ENCODE measurements around the gene JARID2.
"Not testable (repeated sequence)": the region's sequence is repeated elsewhere in the genome, so short reads cannot be mapped to it uniquely, and the experiment has no call there.

The JARID2 gene

DNA sequence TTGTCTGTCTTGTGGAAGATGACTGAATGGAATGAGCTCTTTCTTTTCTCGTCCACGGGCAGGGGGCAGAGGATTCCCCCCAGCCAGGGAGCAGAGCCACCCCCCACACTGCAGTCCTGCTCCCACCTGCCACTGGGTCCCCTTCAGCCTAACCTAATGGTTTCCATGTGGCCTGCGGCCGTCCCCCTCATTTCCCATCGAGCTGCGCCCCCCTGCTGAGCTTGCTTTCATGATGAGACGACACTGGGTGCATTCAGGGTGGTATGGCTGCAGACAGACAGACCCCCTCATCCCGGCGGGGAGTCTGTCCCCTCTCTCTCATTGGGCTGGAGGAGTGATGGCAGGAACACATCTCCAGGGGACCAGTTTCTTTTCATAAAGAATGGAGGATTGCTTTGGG, 276.2 kb downstream of the JARID2 start:
- no peak for DNase-seq (ENCODE audit: low spot score)

DNA sequence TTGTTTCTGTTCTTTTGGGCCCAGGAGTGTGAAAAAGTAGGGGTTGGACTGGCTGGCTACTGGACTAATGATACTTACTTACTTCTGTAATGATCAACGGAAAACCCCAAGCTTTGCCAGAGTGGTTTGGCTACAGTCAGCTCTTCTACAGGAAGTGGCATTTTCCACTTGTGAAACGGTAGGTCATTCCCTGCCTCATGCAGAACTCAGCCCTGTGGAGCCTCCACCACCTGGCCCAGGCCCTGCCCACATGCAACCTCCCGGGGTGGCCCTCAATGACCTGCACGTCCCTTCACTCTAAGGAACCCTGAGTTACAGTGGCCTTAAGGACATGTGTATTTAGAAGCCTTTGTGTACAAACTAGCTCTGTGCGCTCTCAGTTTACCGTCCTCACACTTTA, 276.6 kb downstream of the JARID2 start:
- DNase-seq (ENCODE audit: low spot score), result peak; percentile 83

DNA sequence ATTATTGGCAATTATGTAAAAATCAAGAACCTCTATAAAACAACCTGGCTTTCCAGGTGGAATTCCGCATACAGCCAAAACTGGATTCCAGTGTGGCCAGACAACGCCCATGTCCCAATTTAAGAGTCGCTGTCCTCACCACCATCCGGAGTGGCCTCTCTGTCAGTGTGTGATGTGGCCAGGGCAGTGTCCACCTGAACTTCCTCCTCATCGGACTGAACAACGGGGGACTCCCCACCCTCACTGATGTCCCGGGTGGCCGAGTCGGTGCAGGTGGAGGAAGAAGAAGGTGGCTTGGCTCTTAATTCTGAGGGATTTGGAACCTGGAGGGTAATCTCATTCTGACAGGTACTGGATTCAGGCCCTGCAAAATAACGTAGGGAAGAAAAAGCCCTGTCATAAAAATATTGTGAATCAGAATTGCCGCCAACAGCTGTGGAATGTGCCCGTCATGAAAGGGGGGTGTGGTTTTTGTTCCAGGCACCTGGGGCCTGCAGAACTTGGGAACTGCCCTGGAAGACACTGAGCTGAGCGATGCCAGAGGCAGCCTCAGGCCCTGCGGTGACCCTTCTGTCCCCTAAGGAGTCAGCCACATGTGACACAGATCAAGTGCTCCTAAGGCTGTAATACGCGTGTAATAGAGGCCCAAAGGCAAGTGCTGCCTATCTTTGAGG, 277.1 kb downstream of the JARID2 start:
- DNase-seq (ENCODE audit: low spot score), result peak; percentile 60

DNA sequence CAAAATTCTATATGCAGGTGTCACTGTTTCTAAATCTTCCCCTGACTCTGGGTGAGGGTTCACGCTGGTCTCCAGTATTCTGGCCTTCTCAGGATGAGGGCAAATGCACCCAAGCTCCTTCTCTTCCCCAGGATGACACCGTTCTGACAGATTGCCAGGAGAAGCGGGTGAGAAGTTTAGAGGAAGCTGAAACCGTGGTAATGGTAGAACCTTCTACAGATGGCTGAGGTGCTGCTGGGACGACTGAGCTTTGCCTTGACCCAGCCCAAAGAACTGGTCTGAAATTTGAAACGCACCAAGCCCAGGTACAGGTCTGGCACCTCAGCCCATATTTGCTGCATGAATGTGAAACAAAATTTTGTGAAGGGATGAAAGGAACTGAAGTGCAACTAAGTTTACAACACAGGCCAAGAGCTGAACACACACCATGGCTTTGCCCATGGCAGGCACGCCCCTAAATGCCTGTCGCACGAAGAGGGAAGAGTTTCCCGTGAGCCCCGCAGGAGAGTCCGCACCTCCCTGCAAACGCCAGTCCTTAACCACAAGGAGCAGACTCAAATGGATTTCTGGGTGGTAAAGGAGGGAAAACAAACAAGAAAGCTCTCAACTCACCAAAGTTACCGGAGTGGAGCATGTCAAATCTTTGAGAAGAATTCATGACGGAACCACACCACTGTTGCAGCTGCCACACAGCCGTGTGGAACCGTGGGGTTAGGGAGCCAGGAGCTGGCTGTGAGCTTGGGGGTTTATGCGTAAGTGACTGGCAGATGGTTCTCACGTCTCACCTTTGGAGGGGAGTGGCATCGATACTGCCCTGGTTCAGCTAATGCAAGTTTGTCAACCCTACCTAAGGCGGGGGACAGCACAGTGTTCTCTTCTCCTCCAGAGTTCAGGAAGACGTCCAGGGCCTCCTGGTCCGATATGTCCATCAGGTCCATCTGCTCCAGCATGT, 278.1 kb downstream of the JARID2 start:
- DNase-seq (ENCODE audit: low spot score), result no peak

DNA sequence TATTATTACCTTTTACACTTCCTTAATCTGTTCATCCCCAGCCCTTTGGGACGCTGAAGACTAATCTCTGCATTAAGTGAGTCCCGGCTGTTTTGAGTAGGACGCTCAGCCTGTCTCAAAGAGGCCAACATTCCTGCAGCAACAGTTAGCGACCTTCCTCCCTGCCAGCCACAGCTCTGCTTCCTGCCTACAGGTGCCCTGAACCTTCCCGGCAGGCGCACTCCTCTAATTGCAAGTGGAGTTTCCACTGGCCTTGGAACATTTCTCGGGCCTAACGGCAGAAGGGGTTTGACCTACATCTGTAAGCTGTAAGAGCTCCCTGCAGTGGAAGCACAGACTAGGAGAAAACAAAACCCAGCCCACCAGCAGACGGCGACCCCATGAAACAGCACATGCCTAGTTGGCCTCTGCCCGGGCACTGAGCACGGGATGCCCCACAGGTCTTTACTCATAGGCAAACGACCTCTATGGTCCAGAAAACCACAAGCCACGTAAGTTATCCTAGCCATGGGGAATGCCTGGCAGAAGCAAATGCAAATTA, 279.1 kb downstream of the JARID2 start:
- DNase-seq (ENCODE audit: low spot score), result peak; percentile 79

DNA sequence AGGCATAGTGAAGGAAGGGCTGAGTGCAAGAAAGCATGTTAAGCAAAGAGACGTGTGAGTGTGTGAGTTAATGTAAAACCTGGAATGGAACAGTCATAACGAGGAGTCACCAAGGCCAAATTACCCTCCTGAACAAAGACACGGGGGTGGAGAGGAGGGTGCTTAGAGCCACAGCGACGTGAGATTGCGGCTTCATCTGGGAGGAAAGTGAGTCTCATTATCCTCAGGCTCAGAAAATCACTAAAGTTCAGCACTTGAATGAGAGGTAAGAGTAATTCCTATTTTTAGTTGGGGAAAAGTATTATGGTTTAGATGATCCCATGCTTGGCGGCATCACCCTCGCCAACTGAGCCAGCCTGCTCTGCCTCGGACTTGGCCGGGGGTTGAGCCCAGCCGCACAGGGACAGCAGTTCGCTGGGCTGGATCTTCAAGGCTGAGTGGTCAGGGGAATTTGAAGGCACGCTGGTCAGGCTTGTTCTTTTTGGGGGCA, 280.4 kb downstream of the JARID2 start:
- DNase-seq (ENCODE audit: low spot score), result peak; percentile 98

DNA sequence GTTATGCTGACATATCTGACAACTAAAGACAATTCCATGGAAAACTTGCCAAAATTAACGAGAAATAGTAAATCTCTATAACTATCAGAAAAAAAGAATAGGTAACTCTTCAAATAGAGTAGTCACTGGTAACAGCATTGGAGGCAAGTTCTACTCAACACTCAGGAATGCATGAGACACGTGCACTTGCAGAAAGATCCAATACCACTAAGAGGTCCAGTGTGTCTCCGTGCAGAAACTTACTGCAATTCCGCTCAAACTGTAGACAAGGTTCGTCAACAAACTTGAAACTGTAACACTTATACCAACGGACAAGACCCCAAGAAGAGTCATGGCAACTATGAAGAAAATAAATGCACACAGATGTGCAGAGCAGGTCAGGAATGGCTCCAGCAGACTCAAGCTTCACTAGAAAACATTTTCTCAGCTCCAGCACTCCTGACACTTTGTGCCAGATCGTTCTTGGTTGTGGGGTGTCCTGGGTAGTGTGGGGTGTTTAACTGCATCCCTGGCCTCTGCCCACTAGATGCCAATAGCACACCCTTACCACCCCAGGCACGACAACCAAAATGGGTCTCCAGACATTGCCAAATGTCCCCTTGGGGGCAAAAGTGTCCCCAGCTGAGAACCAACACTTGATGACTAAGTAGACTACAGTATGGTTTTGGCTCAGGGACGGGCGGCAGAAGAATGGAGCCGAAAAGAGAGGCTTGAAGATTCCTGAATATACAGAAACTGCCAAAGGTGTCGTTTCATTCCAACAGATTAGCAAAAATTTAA, 282.2 kb downstream of the JARID2 start:
- DNase-seq (ENCODE audit: low spot score), result peak; percentile 64

DNA sequence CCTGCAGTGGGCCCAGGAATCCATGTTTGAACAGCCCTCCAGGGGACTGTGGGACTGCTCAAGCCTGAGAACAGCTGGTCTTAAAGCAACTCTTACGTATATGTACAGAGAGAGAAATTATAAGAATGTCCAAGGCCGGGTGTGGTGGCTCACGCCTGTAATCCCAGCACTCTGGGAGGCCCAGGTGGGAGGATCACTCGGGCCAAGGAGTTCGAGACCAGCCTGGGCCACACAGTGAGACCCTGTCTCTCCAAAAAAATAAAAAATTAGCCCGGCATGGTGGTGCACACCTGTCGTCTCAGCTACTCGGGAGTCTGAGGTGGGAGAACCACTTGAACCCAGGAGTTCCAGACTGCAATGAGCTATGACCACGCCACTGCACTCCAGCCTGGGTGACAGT, 283.0 kb downstream of the JARID2 start:
- no peak for DNase-seq (ENCODE audit: low spot score)

DNA sequence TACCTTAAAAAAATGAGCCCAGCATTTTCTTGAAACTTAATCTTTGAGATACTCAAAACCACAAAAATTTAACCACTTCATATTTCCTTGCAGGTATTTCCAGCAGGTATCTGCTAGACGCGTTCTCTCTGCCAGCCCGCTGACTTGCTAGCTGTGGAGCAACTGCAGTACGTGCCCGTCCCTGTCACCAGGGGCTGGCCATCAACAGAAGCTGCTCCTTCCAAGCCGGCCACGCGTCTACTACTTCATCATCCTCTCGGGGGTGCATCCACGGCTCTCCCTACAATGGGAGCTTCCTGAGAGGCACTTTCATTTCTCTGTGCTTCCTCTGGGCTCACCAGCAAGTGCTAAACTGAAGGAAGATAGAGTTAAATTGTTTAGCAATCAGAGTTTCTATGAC, 284.5 kb downstream of the JARID2 start:
- DNase-seq (ENCODE audit: low spot score), result no peak

DNA sequence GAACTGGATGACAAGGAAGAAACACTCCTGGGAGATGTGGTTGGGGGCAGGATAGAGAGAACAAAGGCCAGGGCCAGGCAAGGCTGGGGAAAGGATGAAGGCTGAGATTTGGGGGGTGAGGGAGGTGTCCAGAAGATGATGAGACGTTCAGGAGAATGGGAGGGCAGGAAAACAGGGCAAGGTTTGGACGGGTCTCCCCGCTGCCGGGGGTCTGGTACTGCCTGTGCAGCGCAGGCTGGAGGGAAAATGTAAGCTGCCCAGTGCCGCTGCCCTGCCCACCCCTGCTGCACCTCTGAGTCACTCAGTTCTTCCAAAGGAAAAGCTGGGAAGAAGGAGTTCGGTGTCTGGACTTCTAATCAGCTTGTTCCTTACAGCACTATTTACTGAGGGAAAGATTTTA, 286.1 kb downstream of the JARID2 start:
- DNase-seq (ENCODE audit: low spot score), result no peak

DNA sequence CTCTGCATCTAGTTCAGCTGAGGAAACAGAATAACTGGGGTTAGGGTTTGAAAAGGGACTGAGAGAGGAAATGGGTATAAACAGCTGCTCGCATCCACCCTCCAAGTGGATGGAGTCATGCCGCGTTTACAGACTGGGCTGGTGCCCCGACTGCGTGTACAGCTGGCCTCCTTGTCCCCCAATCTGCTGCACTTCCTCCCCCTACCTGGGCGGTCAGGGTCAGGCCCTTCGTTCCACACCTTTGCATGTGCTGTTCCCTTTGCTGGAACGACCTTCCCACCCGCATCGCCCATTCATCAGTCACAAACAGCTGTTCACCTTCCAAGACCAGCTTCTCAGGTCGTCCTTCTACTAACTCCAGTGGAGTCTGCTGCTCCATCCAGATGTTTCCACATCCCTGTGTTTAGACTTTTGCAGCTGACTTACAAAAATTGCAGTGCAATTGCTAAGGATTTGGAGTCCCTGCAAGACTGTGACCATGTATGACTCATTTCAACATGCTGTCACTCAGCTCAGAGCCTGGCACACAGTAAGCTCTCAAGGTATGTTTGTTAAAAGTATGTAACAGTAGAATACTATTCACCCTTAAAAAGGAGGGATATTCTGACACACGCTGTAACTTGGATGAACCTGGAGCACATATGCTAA, 287.6 kb downstream of the JARID2 start:
- DNase-seq (ENCODE audit: low spot score), result peak; percentile 20

DNA sequence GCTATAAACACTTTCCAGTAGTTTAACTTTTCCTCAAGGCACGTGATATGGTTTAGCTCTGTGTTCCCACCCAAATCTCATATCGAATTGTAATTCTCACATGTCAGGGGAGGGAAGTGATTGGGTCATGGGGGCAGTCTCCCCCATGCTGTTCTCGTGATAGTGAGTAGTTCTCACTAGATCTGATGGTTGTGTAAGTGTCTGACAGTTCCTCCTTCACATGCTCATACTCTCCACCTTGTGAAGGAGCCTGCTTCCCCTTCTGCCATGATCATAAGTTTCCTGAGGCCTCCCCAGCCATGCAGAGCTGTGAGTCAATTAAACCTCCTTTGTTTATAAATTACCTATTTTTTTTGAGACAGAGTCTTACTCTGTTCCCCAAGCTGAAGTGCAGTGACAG, 289.1 kb downstream of the JARID2 start:
- DNase-seq (ENCODE audit: low spot score), result peak; percentile 55

DNA sequence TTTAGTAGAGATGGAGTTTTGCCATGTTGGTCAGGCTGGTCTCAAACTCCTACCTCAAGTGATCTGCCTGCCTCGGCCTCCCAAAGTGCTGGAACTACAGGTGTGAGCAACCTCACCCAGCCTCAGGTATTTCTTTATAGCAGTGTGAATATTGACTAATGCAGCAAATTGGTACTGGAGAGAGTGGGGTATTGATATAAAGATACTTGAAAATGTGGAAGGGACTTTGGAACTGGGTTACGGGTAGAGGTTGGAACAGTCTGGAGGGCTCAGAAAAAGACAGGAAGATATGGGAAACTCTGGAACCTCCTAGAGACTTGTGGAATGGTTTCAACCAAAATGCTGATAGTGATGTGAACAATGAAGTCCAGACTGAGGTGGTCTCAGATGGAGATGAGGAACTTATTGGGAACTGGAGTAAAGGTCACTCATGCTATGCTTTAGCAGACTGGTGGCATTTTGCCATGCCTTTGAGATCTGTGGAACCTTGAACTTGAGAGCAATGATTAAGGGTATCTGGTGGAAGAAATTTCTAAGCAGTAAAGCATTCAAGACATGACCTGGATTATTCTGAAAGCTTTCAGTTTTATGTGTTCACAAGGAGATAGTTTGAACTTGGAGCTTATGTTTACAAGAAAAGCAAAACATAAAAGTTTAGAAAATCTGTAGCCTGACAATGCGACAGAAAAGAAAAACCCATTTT, 289.8 kb downstream of the JARID2 start:
- DNase-seq (ENCODE audit: low spot score), result no peak

DNA sequence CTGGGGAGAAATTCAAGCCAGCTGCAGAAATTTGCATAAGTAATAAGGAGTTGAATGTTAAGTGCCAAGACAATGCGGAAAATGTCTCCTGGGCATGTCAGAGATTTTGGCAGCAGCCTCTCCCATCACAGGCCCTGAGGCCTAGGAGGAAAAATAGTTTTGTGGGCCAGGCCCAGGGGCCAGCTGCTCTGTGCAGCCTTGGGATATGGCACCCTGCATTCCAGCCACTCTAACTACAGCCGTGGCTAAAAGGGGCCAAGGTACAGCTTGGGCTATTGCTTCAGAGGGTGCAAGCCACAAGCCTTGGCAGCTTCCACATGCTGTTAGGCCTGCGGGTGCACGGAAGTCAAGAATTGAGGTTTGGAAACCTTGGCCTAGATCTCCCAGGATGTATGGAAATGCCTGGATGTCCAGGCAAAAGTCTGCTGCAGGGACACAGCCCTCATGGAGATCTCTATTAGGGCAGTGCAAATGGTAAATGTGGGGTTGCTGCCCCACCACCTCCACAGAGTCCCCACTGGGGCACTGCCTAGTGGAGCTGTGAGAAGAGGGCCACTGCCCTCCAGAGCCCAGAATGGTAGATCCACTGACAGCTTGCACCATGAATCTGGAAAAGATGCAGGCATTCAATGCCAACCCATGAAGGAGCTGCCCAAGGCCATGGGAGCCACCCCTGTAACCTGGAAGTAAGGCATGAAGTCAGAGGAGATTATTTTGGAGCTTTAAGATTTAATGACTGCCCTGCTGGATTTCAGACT, 290.5 kb downstream of the JARID2 start:
- no peak for DNase-seq (ENCODE audit: low spot score)

DNA sequence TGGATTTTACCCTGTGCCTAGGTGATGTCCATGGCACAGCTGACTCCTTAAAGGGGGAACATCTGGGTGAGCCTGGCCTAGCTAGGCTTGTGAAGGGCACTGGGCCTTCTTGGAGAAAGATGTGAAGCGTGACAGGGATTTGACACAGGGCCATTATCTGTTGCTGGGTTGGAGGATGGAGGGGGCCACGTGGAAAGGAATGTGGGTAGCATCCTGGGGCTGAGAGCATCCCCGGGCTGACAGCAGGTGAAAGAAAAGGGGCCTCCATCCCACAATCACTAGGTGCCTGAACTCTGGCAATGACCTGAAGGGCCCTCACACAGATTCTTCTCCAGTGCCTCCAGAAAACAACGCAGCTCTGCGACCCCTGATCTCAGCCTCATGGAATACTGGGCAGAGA, 292.2 kb downstream of the JARID2 start:
- DNase-seq (ENCODE audit: low spot score), result no peak

DNA sequence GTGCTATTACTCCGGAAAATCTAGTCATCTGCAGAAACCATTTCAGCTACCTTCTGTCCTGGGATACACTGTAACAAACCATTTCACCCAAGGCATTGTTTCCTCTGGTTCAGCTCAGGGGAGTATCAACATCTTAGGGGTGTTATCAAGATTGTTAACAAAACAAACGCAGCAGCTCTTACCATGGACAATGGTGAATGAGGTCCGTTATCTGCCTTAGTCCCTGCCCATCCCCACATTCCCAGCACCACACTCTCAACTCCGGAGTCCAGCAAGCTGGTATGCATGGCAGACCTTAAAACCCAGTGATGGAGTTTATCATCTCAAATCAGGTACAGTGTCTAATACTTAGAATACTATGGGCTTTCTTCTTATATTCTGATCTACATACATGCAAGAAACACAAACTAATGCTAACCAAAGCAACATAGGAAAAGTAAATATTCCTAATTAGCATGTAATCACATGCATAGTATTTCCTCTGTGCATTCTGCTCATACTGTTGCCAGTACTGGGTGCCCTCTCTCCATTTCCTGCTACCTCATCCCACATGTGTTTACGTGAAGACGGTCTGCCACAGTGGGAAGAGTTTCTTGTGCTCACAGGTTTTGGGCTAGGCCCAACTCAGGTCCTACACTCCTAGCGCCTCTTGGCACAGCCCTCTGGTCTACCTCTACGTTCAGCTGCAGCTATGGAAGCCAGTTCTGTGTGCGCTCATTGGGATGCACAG, 293.1 kb downstream of the JARID2 start:
- no peak for DNase-seq (ENCODE audit: low spot score)

DNA sequence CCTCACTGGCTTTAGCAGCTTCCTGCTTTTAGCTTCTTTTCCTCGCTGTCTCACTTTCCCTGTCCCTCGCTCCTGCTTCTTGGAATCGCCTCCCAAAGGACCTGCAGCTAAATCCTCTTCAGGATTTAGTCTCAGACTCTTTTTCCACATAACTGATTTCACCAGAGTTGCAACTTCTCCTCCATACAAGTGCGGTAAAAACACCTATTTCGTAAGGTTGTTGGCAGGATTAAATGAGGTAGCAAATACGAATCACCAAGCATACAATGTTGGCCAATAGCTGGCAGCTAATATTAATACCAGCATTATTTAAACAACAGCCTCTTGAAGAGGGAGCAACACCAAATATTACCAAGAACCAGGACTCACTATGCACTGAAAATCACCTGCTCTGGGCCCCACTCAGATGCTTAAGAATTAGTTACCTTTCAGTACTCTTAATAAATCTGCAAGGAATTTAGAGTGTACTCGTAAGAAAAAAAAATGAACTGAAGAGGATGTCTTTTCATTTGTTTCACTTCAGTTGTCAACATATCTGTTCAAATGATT, 293.9 kb downstream of the JARID2 start:
- peak; percentile 41 for DNase-seq (ENCODE audit: low spot score)

DNA sequence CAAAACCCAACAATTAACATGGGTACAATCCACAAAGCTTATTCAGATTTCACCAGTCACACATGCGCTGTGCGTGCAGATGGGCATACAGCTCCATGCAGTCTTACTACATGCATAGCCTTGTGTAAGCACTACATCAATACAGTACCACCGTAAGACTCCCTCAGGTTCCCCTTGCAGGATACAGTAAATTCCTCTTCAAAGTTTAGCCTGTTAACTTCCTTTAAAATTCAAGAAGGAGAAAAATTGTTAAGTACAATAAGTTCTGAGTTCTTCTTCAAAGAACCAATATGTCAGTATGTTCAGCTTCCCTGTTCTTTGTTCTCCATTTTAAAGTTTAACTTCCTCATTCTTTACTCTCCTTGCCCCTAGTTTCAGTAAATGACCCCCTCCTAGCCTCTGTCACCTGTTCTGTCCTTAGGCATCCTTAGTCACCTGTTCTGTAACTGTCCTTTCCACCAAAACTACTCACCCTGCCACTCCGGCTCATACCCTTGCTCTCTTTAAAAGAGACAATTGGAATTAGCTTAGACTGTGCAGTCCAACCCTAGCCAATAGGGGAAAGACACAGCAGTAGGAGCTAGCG, 297.6 kb downstream of the JARID2 start:
- not testable (repeated sequence) for DNase-seq (ENCODE audit: low spot score)
